HUDEP-2 (cell line): ENCODE results near the gene IL4I1.
A peak's percentile ranks its signal among the peaks of the same experiment; 100 is the strongest.

ENCODE experiments used
- DNase-seq, 76 experiments: peaks; one replicate each; lab custom pipeline; 2025; ENCODE audit not compliant: unreplicated experiment in 76 of 76; lab: John Stamatoyannopoulos, UW

IL4I1 gene

DNA sequence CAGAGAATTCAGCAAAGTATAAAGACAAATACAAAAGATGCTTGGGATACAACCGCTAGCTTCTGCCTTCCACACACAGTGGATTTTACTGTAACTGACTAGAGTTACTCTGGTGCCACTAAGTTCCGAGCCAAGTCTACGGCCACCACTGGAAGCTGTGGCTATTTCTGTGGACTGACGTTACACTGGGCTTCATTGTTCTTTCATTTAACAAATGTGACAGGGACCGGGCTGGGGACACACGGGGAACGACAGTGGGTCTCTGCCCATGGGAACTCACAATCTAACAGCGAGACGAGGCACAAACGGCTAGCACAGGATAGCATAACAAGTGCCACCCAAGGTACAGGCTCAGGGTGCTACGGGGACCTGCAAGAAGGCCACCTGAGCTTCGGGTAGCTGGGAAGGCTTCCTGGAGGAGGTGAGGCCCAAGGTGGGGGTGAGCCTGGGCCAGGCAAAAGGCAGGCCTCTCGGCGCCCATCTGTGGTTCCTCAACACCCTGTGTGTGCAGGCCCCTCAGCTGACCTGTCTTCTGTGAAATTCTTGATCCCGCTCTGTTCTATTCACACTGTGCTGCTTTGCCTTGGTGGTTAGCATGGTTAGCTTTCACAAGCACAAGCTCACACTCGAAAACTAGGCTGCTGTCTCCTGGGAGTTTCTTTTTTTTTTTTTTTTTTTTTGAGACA lies 10.3 kb upstream of the IL4I1 start:
- no peak for DNase-seq

DNA sequence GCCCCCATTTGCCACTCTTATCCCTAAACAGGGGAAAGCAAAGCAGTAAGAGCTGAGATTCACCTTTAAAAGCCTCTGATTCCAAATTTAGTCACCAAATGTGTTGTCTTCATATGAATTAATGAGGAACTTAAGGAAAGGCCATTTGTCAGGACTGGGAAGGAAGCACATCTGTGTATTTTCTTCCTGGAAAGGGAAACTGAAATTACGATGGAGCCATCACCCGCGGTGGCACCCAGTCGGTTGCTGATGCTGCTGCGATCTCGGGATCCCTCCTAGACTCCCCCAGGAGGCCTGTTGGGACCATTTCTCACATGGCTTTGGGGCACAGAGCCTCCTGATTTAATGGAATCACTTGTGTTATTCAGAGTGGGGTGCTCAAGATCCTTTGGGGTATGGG lies 7.4 kb upstream of the IL4I1 start:
- no peak for DNase-seq

DNA sequence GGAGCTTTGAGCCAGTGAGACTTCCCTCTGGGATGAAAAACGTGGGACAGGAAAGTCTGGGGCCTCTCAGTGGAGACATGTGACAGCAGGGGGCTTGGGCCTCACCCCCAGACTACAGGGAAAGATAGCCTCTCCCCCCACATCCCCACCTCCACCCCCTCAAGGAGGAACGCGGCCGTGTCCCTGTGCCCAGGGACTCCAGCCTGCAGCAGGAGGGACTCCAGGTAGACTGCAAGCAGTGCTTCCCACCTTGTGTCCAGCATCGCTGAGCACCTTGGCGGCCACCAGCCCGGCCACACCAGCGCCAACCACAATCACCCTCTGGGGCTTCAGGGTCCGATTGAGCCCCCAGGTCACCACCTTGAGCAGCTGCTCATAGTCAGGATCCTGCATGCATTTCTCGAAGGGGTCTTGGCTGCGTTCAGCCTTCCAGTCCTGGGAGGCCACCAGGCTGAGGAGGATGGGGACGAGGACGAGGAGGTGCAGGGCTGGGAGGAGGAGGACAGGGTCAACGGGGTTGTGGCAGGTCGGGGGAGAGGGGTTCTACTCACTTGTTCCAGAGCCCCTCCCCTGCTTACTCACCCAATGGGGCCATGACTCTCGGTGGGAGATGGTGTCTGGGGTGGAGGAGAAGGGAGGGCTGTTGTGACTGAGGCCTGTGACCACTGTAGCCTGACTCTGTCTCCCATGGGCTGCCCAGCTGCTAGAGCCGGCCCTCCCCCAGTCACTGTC lies 955 bp downstream of the IL4I1 start:
- DNase-seq: no peak

DNA sequence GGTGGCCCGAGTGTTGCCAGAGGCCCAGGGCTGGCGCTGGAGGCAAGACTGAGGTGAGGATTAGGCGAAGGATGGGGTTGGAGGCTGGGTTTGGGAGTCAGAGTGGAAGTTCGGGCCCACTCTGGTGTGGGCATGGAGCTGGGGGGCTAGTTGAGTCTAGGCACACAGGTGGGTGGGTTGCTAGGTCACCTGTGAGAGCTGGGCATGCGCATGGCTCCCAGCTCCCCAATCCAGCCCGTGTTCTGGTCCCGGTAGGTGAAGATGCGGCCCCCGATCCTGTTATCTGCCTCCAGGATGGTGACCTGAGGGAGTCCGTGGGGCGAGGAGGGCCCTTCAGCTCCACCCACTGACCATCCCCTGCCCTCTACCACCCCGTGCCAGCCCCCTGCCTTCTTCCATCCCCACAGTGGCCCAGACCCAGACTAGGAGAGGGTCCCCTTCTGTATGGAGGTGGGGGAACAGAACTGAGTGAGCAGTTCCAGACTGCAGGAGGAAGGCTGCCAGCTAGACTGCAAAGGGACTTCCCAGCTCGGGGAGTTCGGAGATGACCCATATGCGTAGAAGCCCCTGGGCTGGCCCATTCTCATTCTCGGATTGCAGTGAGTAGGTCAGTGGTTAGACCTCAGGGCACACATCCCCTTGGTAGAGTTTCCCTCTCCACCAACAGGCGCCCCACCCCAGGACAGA lies 1.7 kb downstream of the IL4I1 start:
- no peak for DNase-seq

DNA sequence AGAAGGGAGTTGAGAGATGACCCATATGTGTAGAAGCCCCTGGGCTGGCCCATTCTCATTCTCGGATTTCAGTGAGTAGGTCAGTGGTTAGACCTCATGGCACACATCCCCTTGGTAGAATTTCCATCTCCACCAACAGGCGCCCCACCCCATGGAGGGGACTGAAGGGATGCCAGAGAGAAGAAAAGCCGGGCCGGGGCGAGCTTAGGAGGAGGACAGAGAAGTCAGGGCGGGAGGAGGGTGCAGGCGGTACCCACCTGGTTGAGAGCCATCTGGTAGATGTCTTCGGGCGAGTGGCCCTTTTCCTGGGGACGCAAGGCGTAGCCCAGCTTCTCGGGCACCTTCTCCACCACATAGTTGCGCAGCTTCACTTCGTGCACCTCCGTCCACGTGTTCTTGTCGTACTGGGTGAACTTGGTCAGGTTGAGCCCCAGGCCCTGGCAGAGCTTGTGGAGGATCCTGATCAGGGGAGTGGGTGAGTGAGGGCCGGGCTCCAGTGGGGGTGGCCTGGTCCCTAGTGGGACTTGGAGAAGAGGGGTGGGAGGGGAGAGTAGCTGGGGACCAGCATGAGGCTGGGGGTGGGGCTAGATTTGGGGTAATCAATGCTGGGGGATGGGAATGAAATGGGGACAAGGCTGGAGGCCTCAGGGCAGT lies 2.5 kb downstream of the IL4I1 start:
- no peak for DNase-seq

DNA sequence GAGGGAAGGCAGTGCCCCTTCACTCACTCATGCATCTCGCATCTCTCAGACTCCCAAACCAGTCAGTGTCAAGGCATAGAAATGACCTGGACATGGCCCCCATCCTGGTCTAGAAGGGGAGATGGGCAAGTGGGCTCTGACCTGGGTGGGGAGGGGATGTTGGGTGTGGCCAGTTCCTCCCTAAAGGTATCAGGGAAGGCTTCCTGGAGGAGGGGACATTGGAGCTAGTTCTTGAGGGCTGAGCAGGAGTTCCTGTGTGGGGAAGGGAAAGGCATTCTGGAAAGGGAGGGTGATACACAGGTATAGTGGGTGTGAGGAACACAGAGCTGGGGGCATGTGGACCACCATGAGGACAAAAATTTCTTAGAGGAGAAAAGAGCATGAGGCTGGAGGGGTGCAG lies 4.0 kb downstream of the IL4I1 start:
- DNase-seq: no peak

DNA sequence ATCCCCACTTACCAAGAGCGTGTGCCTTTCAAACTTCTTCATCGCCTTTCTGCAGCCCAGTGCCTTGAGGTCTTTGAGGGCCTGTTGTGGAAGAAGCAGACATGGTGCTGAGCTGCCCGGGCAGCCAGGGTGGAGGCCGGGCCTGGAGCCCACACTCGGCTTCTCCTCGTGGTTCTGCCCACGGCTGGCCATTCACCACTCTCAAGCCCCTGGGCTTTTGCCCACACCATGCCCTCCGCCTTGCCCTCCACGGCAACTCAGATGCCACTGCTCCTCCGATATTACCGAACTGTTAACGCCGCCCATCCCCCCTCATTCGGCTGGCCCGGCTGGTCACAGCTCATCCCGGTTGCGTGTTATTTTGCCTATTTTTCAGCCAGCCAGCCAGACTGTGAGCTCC lies 5.3 kb downstream of the IL4I1 start:
- DNase-seq: no peak

DNA sequence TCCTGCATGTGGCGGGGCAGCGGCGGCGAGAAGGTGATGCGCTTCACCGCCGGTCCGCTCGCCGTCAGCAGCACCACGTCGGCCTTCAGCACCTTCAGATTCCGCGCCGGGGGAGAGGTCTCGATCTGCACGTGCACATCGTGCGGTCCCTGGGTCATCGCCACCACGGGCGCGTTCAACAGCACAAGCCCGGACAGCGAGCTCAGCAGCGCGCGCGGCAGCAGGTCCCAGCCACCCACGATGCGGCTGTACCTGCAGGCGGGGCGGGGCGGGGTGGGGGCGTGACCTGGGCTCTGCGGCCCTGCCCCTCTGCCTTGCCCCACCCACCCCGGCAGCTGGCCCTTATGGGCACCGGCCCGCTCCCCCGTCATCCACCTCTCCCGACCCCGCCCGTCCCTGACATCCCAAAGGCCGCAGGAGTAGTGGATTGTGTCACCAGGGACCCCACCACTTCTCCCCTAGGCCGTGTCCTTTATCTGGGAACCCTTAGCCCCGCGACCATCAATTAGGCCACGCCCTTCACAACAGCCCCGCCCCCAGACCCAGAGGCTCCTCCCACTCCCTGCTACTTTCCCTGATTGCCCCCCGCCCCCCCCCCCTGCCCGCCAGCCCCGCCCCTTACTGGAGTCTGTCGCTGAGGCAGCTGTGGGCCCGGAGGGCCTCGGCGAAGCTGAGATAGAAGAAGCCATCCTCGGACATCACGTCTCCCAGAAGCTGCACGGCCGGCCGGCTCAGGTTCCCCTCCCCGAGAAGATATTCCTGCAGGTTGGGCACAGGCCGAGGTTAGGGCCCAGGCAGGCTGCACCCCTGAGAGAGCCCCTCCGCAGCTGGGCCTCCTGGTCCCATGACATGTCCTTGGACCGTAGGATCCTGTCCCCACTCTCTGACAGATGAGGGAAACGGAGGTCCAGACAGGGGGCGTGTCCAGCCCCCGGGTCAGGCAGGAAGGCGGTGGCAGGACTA lies 6.1 kb downstream of the IL4I1 start:
- peak in 58 of 76 experiments; percentile 16 to 98 (median 72) for DNase-seq

DNA sequence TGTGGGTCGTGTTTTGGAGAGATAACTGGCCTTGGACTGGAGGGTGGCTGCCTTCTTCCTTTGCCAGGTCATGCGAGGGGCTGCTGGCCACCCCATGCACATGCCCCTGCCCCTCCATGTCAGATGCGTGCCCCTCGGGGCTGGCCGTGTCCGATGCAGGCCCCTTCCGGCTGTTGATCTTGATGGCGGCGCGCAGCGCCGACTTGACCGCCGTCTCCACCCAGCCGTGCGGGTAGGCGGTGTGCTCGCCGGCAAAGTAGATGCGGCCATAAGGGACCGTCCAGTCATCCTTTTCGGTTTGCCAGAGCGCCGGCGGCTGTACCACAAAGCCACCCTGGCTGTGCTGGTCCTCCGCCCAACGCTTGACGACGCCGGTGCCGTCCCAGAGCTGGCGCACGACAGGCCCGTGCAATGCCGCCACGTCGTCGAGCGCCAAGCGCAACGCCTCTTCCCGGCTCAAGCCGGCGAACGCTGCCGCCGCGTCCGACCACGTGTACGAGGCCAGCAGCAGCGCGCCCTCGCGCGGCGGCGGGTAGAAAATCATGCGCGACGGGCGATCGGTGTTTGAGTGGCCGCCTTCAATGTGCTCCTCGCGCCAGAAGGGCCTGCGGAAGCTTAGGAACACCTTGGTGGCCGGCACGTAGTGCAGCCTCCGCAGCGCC lies 6.9 kb downstream of the IL4I1 start:
- DNase-seq: peak in 72 of 76 experiments; percentile 23 to 98 (median 82)

DNA sequence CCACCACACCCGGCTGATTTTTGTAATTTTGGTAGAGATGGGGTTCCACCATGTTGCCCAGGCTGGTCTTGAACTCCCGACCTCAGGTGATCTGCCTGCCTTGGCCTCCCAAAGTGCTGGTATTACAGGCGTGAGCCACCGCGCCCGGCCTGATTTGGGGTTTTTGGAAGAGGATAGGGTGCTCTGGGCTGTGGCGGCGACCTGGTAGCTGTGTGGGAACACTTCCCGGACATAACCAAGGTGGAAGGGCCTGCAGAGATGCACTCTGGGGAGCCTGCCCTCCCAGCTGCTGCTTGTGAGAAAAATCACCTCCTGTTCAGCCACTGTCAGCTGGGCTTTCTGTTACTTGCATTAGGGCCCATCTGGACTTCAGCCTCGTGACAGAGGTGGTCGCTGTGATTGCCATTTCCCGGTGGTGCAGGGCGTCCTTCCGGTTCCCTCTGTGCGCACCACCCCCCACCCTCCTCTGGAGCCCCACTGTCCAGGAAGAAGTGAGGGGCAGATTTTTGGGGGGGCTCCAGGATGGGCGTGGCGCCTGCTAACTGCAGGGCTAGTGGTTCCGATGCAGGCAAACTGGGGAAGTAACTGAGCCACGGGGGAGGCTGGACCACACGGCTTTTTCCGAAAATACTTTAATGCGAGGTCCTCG lies 7.5 kb downstream of the IL4I1 start:
- DNase-seq: no peak

DNA sequence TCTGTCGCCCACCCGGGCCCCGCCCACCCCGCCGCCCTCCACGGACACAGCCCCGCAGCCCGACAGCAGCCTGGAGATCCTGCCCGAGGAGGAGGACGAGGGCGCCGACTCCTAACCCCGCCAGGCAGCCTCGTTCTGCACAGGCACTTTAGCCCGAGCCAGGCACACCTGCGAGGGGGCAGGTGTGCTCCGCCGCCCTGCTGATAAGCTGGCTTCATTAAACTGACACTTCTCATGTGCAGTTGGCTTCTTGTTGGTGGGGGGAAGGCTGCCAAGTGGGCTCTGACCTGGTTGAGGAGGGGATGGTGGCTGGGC lies 8.2 kb downstream of the IL4I1 start:
- no peak for DNase-seq

DNA sequence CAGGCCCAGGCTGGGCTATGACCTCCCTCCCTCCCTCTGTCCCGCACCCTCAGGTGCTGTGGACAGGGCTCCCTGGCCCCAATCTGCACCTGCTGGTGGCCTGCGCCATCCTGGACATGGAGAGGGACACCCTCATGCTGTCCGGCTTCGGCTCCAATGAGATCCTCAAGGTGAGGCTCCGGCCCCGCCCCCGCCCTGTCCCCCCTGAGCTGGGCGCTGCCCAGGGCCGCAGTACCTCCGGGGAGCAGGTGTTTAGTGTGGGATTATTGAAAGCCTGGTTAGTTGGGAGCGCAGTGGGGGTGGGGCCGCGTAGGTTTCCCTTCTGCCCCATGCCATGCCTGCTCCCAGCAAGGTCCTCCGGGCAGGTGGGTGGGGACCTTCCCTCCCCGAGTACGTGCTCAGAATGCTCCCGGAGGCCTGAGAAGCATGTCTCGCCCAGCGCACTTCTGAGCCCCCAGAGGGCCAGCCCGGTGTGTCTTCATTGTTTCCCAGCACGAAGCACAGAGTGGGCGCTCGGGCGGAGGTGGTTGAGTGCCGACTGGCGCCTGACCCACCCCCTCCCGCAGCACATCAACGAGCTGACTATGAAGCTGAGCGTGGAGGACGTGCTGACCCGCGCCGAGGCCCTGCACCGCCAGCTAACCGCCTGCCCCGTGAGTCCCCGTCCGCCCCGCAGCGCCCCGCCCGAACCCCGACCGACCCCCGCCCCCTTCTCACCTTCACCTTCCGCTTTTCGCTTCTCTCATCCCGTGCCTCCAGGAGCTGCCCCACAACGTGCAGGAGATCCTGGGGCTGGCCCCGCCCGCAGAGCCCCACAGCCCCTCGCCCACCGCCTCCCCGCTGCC lies 8.8 kb downstream of the IL4I1 start:
- no peak for DNase-seq

DNA sequence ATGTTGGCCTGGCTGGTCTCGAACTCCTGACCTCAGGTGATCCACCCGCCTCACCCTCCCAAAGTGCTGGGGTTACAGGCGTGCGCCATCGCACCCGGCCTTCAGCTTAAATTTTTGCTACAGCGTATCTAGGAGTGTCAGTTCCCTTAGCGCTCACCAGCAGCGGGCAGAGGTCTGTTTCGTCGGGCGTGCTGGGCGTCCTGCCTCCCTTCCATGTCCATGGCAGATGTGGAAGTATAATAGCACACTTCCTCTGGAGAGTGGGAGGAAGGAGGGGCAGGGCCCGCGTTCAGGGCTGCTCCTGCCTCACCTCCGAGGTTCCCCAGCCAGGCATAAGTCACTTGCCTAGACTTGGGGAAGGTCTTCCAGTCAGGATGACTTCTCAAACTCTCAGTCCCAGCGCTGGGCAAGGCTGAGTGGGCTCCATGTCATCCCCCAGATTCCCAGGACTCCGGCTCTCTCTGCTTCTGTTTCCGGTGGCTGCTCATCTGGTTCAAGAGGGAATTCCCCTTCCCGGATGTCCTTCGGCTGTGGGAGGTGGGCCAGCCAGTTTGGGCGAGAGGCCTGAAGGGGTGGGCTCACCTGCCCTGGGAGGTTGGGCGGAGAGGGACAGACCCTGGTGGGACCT lies 9.5 kb downstream of the IL4I1 start:
- DNase-seq: no peak

DNA sequence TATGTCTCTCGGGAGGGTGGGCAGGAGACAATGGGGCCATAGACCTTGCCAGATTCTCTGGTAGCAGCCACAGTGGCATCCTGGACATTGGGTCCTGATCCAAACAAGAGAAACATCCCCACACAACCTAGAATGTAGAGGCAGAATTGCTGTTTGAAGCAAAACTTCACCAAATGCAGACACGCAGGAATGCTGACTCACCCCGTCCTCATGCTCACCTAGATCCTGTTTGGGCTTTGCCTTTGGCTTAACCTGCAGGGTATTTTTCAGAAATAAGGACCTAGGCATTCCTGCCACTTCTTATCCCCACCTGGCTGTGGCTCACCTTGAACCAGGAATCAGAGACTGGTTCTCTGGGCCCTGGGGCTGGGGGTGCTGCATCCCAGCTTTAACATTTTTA lies 11.9 kb downstream of the IL4I1 start:
- no peak for DNase-seq

DNA sequence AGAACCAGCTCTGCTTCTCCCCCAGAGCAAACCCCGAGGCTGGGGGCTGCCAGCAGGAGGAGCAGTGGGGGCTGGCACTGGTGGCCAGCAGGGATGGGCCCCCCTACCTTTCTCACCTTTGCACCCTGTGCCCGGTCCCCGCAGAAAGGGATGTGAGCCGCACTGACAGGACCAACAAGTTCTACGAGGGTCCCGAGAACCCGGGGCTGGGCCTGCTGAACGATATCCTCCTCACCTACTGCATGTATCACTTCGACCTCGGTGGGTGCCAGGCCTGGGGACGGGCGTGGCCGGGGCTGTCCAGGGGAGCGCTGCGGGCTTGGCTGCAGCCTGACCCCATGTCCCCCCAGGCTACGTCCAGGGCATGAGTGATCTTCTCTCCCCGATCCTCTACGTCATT lies 12.6 kb downstream of the IL4I1 start:
- DNase-seq: no peak

DNA sequence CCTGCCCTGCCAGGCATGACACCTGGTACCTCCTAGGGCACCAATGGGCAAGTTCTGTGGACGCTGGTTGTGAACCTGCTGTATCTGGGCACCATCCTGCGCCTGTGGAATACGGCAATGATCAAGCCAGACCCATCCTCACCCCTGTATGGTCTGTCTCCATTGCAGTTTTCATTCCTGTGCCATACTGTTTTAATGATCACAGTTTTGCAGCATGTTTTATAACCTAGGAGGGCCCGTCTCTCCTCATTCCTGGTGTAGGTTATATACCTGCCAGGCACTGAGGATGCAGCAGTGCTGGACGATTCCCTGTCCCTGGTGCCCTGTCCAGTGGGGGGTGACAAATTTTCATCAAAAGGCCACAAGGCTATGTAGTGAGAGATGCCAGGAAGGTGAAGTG lies 13.6 kb downstream of the IL4I1 start:
- no peak for DNase-seq

DNA sequence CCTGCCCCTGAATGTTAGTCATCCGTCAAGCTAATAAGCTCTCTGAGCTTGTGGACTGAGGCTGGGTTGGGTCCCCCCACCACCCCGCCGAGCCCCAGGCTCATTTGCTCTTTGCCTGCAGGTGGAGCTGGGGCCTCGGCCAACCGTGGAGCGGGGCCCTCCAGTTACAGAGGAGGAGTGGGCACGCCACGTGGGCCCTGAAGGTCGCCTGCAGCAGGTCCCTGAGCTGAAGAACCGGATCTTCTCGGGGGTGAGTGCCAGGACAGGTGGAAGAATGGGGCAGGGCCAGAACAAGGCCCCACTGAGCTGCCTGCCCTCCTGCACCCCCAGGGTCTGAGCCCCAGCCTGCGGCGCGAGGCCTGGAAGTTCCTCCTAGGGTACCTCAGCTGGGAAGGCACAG lies 14.0 kb downstream of the IL4I1 start:
- no peak for DNase-seq
